Thyroid gland (tissue), 4 donors: ENCODE results near the gene CREG2.

Experiments used
- POLR2A ChIP-seq, 2 donors: fragments of 450-650 bp; IDR thresholded peaks; one replicate each; pipeline ENCODE4 v1.6.1; 2017; ENCODE audit warnings: antibody characterized with exemption in 2 of 2, mild to moderate bottlenecking in 2 of 2, moderate library complexity in 1 of 2
- TF ChIP-seq, protein P1 (sequence below), 6 experiments: fragments of 200-600 bp in 3 of 6; fragments of 450-650 bp in 3 of 6; sonication (generic) in 3 of 6; IDR thresholded peaks; one replicate each; pipeline ENCODE4 v1.5.1; 2016 to 2019; ENCODE audit warnings: antibody characterized with exemption in 6 of 6, mild to moderate bottlenecking in 2 of 6, inconsistent platforms in 1 of 6, moderate library complexity in 1 of 6

- TF ChIP-seq, protein P1, sequence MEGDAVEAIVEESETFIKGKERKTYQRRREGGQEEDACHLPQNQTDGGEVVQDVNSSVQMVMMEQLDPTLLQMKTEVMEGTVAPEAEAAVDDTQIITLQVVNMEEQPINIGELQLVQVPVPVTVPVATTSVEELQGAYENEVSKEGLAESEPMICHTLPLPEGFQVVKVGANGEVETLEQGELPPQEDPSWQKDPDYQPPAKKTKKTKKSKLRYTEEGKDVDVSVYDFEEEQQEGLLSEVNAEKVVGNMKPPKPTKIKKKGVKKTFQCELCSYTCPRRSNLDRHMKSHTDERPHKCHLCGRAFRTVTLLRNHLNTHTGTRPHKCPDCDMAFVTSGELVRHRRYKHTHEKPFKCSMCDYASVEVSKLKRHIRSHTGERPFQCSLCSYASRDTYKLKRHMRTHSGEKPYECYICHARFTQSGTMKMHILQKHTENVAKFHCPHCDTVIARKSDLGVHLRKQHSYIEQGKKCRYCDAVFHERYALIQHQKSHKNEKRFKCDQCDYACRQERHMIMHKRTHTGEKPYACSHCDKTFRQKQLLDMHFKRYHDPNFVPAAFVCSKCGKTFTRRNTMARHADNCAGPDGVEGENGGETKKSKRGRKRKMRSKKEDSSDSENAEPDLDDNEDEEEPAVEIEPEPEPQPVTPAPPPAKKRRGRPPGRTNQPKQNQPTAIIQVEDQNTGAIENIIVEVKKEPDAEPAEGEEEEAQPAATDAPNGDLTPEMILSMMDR (IDR thresholded peaks at IDR 0.05): no peak
- no peak for TF ChIP-seq POLR2A (IDR thresholded peaks at IDR 0.05)
These were observed 81.7 kb downstream of the CREG2 start for GRCh38 chr2:101305492-101306078.
